C4-2B (cell line): ENCODE results near the gene TPT1.

ENCODE experiments used
- H3K27ac ChIP-seq: fragments of 450-650 bp; 2 replicates; pipeline ENCODE4 v1.5.1; 2017
- CTCF ChIP-seq: fragments of 450-650 bp; conservative IDR thresholded peaks from 2 replicates; pipeline ENCODE4 v1.5.1; 2017; ENCODE audit warnings: mild to moderate bottlenecking
- ZFX ChIP-seq: fragments of 450-650 bp; IDR thresholded peaks from 2 replicates; pipeline ENCODE4 v1.6.1; 2017

TPT1 gene

GRCh38 chr13:45315520-45316167 lies 25.3 kb downstream of the TPT1 start:
- TF ChIP-seq ZFX: no peak
- no peak for TF ChIP-seq CTCF
- no peak overlapping the region for H3K27ac ChIP-seq

GRCh38 chr13:45314822-45315221 lies 26.2 kb downstream of the TPT1 start:
- H3K27ac ChIP-seq: no peak overlapping the region
- no peak for TF ChIP-seq ZFX
- TF ChIP-seq CTCF: no peak

- TF ChIP-seq ZFX (no peak), CTCF (no peak)
- no peak overlapping the region for H3K27ac ChIP-seq
Observed at GRCh38 chr13:45310341-45311131, 30.4 kb downstream of the TPT1 start.

- H3K27ac ChIP-seq: no peak overlapping the region
- TF ChIP-seq ZFX (no peak), CTCF (no peak)
Observed at GRCh38 chr13:45306966-45307365, 34.0 kb downstream of the TPT1 start.

GRCh38 chr13:45305079-45305478 lies 35.9 kb downstream of the TPT1 start:
- TF ChIP-seq CTCF (no peak), ZFX (no peak)
- no peak overlapping the region for H3K27ac ChIP-seq

GRCh38 chr13:45303866-45304265 lies 37.1 kb downstream of the TPT1 start:
- H3K27ac ChIP-seq: no peak overlapping the region
- TF ChIP-seq ZFX: no peak

- TF ChIP-seq CTCF: no peak
- no peak for TF ChIP-seq ZFX
- H3K27ac ChIP-seq: no peak overlapping the region
Observed at GRCh38 chr13:45303026-45303425, 38.0 kb downstream of the TPT1 start.
